Choroid plexus epithelial cell (primary cell): ENCODE data around the gene CRISPLD2.

ENCODE experiments used
- DNase-seq: peaks from one replicate; pipeline ENCODE4 v3.0.0-alpha.2; 2010; ENCODE audit warnings: low read depth
- H3K4me3 ChIP-seq: 2 replicates; pipeline ENCODE4 v1.5.1; 2011; ENCODE audit warnings: low read depth, mild to moderate bottlenecking, control low read depth, low read length, moderate library complexity
- CTCF ChIP-seq: conservative IDR thresholded peaks from 2 replicates; pipeline ENCODE4 v1.5.1; 2011; ENCODE audit warnings: low read depth, mild to moderate bottlenecking, control low read depth, inconsistent platforms, low read length, moderate library complexity

Gene CRISPLD2

GRCh38 chr16:84917492-84917891 is 97.7 kb downstream of the CRISPLD2 start:
- DNase-seq = no peak
- no peak for TF ChIP-seq CTCF
- no peak overlapping the region for H3K4me3 ChIP-seq

GRCh38 chr16:84918006-84918909 is 98.5 kb downstream of the CRISPLD2 start:
- DNase-seq = no peak
- no peak for TF ChIP-seq CTCF

GRCh38 chr16:84919269-84919668 is 99.5 kb downstream of the CRISPLD2 start:
- H3K4me3 ChIP-seq = no peak overlapping the region
- DNase-seq = no peak
- no peak for TF ChIP-seq CTCF

More at GRCh38 chr16:84918006-84918909, 98.5 kb downstream of the CRISPLD2 start:
- no peak overlapping the region for H3K4me3 ChIP-seq

- no peak for DNase-seq
- no peak for TF ChIP-seq CTCF
- no peak overlapping the region for H3K4me3 ChIP-seq
These were observed 99.9 kb downstream of the CRISPLD2 start for GRCh38 chr16:84919708-84920107.

- no peak overlapping the region for H3K4me3 ChIP-seq
- no peak for TF ChIP-seq CTCF
- DNase-seq = no peak
These were observed 100.5 kb downstream of the CRISPLD2 start for GRCh38 chr16:84920333-84920732.

GRCh38 chr16:84922351-84923120 is 102.8 kb downstream of the CRISPLD2 start:
- TF ChIP-seq CTCF = no peak
- peak; percentile 25 for DNase-seq
- no peak overlapping the region for H3K4me3 ChIP-seq
